Lower leg skin (tissue), 3 donors: ENCODE measurements around the gene KRT74.

Source experiments
- POLR2A ChIP-seq, 2 donors: fragments of 450-650 bp; IDR thresholded peaks; one replicate each; pipeline ENCODE4 v1.6.1; 2016 to 2017; ENCODE audit warnings: antibody characterized with exemption in 2 of 2, mild to moderate bottlenecking in 1 of 2, moderate library complexity in 1 of 2
- TF ChIP-seq, protein P1 (sequence below), 3 donors: fragments of 450-650 bp; IDR thresholded peaks; one replicate each; pipeline ENCODE4 v1.5.1; 2016; ENCODE audit warnings: antibody characterized with exemption in 3 of 3, mild to moderate bottlenecking in 3 of 3, moderate library complexity in 2 of 3

DNA sequence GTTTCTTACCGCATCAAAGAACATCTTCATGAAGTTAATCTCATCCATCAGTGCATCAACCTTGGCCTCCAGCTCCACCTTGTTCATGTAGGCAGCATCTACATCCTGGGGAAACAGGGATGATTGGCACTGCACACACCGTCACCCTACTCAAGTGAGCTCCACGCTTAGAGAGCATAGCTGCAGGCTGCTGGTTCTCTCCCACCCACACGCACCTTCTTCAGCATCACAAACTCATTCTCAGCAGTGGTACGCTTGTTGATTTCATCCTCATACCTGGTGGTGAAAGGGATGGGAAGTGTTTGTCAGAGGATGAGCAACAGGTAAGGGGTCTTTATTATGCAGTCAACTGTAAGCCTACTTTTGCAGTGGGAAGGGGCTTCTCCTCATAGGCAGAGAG is 55.8 kb downstream of the KRT74 start:
- TF ChIP-seq, protein P1, sequence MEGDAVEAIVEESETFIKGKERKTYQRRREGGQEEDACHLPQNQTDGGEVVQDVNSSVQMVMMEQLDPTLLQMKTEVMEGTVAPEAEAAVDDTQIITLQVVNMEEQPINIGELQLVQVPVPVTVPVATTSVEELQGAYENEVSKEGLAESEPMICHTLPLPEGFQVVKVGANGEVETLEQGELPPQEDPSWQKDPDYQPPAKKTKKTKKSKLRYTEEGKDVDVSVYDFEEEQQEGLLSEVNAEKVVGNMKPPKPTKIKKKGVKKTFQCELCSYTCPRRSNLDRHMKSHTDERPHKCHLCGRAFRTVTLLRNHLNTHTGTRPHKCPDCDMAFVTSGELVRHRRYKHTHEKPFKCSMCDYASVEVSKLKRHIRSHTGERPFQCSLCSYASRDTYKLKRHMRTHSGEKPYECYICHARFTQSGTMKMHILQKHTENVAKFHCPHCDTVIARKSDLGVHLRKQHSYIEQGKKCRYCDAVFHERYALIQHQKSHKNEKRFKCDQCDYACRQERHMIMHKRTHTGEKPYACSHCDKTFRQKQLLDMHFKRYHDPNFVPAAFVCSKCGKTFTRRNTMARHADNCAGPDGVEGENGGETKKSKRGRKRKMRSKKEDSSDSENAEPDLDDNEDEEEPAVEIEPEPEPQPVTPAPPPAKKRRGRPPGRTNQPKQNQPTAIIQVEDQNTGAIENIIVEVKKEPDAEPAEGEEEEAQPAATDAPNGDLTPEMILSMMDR (IDR thresholded peaks at IDR 0.05): no peak
- no peak for TF ChIP-seq POLR2A (IDR thresholded peaks at IDR 0.05)
